IMR-90 (cell line): ENCODE results near the gene EXT2. TPM values are rescaled to one million over a fixed set of nuclear protein-coding genes. Genes with fewer than 3 reads are reported as not detected.

Experiments used
- ATAC-seq: fragments of 200-7000 bp; cut with Tn5 transposase; 2 replicates; pipeline ENCODE4 v1.9.1; 2020; ENCODE audit warnings: low read depth, mild to moderate bottlenecking, moderate library complexity
- BruUV-seq: library from RNA; stranded (reverse); fragments of 400-500 nt; replicated peaks from 2 replicates; lab custom pipeline; 2021; lab: Mats Ljungman, UMichigan
- CTCF ChIA-PET: fragments of 300-600 bp; formaldehyde crosslinking; extraction: SDS; loops from one replicate; lab custom pipeline; 2021; ENCODE audit warnings: antibody characterized with exemption; lab: Yijun Ruan, JAX
- POLR2A ChIA-PET: fragments of 300-600 bp; sonication (Branson Sonifier 250); formaldehyde crosslinking; loops from one replicate; lab custom pipeline; 2022; ENCODE audit warnings: antibody characterized with exemption; ENCODE audit not compliant: unreplicated experiment; lab: Charles Lee
- DNase-seq: peaks from one replicate; pipeline ENCODE4 v3.0.0; 2013
- H2AFZ ChIP-seq: replicated peaks from 2 replicates; pipeline ENCODE3; 2013; ENCODE audit warnings: low read length, mild to moderate bottlenecking; ENCODE audit not compliant: poor library complexity
- H2AK5ac ChIP-seq: 2 replicates; pipeline ENCODE4 v1.6.1; 2013; ENCODE audit warnings: low read depth, low read length, inconsistent platforms
- H2AK9ac ChIP-seq: replicated peaks from 2 replicates; pipeline ENCODE3; 2013; ENCODE audit warnings: mild to moderate bottlenecking, low read depth, low read length, moderate library complexity; ENCODE audit not compliant: poor library complexity
- H2BK120ac ChIP-seq: 2 replicates; pipeline ENCODE4 v1.6.1; 2013; ENCODE audit warnings: low read depth, low read length, inconsistent platforms
- H2BK15ac ChIP-seq: 3 replicates; pipeline ENCODE4 v1.6.1; 2013; ENCODE audit warnings: low read depth, low read length, inconsistent platforms
- H2BK20ac ChIP-seq: 2 replicates; pipeline ENCODE4 v1.6.1; 2013; ENCODE audit warnings: low read depth, mild to moderate bottlenecking, inconsistent platforms, low read length, moderate library complexity
- H2BK5ac ChIP-seq: 2 replicates; pipeline ENCODE4 v1.6.1; 2013; ENCODE audit warnings: mild to moderate bottlenecking, low read depth, low read length, inconsistent platforms; ENCODE audit not compliant: poor library complexity, severe bottlenecking
- H3K14ac ChIP-seq: replicated peaks from 2 replicates; pipeline ENCODE4 v1.6.1; 2013; ENCODE audit warnings: low read depth, low read length, inconsistent platforms
- H3K18ac ChIP-seq: 2 replicates; pipeline ENCODE4 v1.6.1; 2013; ENCODE audit warnings: low read depth, low read length, control low read depth
- H3K23ac ChIP-seq: 2 replicates; pipeline ENCODE4 v1.6.1; 2013; ENCODE audit warnings: low read depth, low read length, inconsistent platforms
- H3K27ac ChIP-seq: 2 replicates; pipeline ENCODE4 v1.5.1; 2013; ENCODE audit warnings: mild to moderate bottlenecking, control low read depth, low read length; ENCODE audit not compliant: insufficient read depth
- H3K27me3 ChIP-seq: 2 replicates; pipeline ENCODE4 v1.6.1; 2013; ENCODE audit warnings: low read length; ENCODE audit not compliant: control insufficient read depth, insufficient read depth
- H3K36me3 ChIP-seq: 2 replicates; pipeline ENCODE4 v1.6.1; 2013; ENCODE audit warnings: low read length, mixed read lengths; ENCODE audit not compliant: control insufficient read depth, insufficient read depth
- H3K4ac ChIP-seq: 2 replicates; pipeline ENCODE4 v1.6.1; 2013; ENCODE audit warnings: low read depth, low read length, inconsistent platforms
- H3K4me1 ChIP-seq: 2 replicates; pipeline ENCODE4 v1.6.1; 2013; ENCODE audit warnings: low read length, mixed read lengths; ENCODE audit not compliant: control insufficient read depth, insufficient read depth
- H3K4me2 ChIP-seq: 2 replicates; pipeline ENCODE4 v1.6.1; 2013; ENCODE audit warnings: low read depth, mild to moderate bottlenecking, control low read depth, low read length, moderate library complexity
- H3K4me3 ChIP-seq: 2 replicates; pipeline ENCODE4 v1.5.1; 2013; ENCODE audit warnings: low read depth, mild to moderate bottlenecking, control low read depth, low read length, moderate library complexity; ENCODE audit not compliant: insufficient read depth
- H3K56ac ChIP-seq: 2 replicates; pipeline ENCODE4 v1.6.1; 2013; ENCODE audit warnings: low read length, inconsistent platforms; ENCODE audit not compliant: insufficient read depth; ENCODE audit errors: extremely low read depth
- H3K79me1 ChIP-seq, 2 experiments: 2 replicates each; pipeline ENCODE4 v1.6.1; 2013; ENCODE audit warnings: low read length in 2 of 2, inconsistent platforms in 1 of 2, low read depth in 1 of 2
- H3K9ac ChIP-seq: 2 replicates; pipeline ENCODE4 v1.6.1; 2013; ENCODE audit warnings: low read depth, low read length, control low read depth
- H3K9me1 ChIP-seq: 2 replicates; pipeline ENCODE4 v1.6.1; 2013; ENCODE audit warnings: low read length, inconsistent platforms; ENCODE audit not compliant: insufficient read depth
- H3K9me3 ChIP-seq: 2 replicates; pipeline ENCODE4 v1.6.1; 2013; ENCODE audit warnings: low read length; ENCODE audit not compliant: control insufficient read depth, insufficient read depth
- H4K20me1 ChIP-seq: 2 replicates; pipeline ENCODE4 v1.6.1; 2013; ENCODE audit warnings: low read length, inconsistent platforms; ENCODE audit not compliant: insufficient read depth
- H4K5ac ChIP-seq: 2 replicates; pipeline ENCODE4 v1.6.1; 2013; ENCODE audit warnings: mild to moderate bottlenecking, low read depth, low read length, control low read depth
- H4K8ac ChIP-seq, 2 experiments: 2 replicates each; pipeline ENCODE4 v1.6.1; 2013; ENCODE audit warnings: low read depth in 2 of 2, low read length in 2 of 2, control low read depth in 1 of 2, inconsistent platforms in 1 of 2
- H4K91ac ChIP-seq: 2 replicates; pipeline ENCODE4 v1.6.1; 2013; ENCODE audit warnings: low read depth, low read length, inconsistent platforms; ENCODE audit not compliant: insufficient read depth
- CEBPB ChIP-seq: IDR thresholded peaks from 2 replicates; pipeline ENCODE4 v1.6.1; 2012; ENCODE audit warnings: low read depth, low read length, improper control_type of control experiment
- WGBS, 2 experiments: methylation state at CpG; one replicate each; pipeline versions ENCODE4 v1.1.5 to v1.1.7; 2013; ENCODE audit warnings: missing lambda C conversion rate in 2 of 2; ENCODE audit not compliant: insufficient read length in 1 of 2; ENCODE audit errors: extremely low coverage in 2 of 2; 5-methylcytosine and 5-hydroxymethylcytosine counted together
- dilution Hi-C: fragments of 300-500 bp; cut with HindIII; formaldehyde crosslinking; loops from one replicate; pipeline ENCODE4 v1.14.3; 2018; ENCODE audit warnings: low sequenced_read_pairs; ENCODE audit not compliant: unreplicated experiment
- in situ Hi-C: fragments of 300-500 bp; cut with MboI; formaldehyde crosslinking; loops from 3 replicates; pipeline ENCODE4 v1.14.3; 2019; ENCODE audit warnings: low sequenced_read_pairs, inconsistent platforms, mixed read lengths
- intact Hi-C: fragments of 100-400 bp; cut with micrococcal nuclease; formaldehyde crosslinking; loops from 2 replicates; pipeline ENCODE4 v1.10.0; 2022
- polyA plus RNA-seq, 3 experiments: library from polyadenylated mRNA; depleted of rRNA; stranded (reverse); fragments of >200 nt; gene quantifications; 2 replicates each; pipeline ENCODE4 v1.2.3, GENCODE V29; 2012; ENCODE audit warnings: low replicate concordance in 1 of 3
- total RNA-seq: library from RNA; depleted of rRNA; stranded (reverse); fragments of >200 nt; gene quantifications from 2 replicates; pipeline ENCODE4 v1.2.3, GENCODE V29; 2012
- TF ChIP-seq, protein P1 (sequence below): fragments of 150-350 bp; IDR thresholded peaks from 2 replicates; pipeline ENCODE4 v1.6.1; 2016; ENCODE audit warnings: low read depth, mild to moderate bottlenecking, low read length, moderate library complexity, borderline replicate concordance

EXT2 gene
- total and polyA plus RNA-seq, 2 of the 4 experiments (the other 2 are of a cell fraction): 75.0 to 85.3 TPM

DNA sequence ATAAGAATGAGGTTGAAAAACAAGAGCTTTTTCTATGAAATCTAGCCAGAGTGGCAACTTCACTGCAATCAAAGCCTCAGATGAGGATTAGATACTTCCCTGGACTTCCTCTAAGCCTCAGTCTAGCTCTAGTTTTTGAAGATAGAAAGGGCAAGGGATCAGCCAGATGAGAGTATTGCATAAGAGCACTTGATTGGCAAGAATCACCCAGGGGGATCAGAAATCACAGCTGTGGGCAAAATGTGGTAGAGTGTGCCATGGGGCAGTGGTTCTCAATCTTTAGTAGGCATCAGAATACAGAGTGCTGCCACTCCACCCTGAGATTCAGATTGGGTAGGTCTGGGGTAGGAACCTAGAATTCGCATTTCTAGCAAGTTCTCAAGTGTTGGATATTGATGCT, 82.4 kb downstream of the EXT2 start:
- Histone ChIP-seq H3K23ac (0 out of 2 replicates have a peak overlapping the region, but pooled peaks have one; percentile 16), H3K4me1 (peaks cover 8% of the 10 kb centered on the region), H3K9me3 (no peaks in the 10 kb centered on the region), H2BK120ac (no peak overlapping the region), H3K4me2 (no peak overlapping the region), H3K9ac (no peak overlapping the region), H2BK5ac (no peak overlapping the region), H3K18ac (no peak overlapping the region), H2AFZ (no peak overlapping the region), H4K91ac (no peak overlapping the region), H3K4me3 (no peak overlapping the region), H4K20me1 (no peaks in the 10 kb centered on the region; the same call in 1 of the 2 replicates), H2AK5ac (no peak overlapping the region), H3K9me1 (peaks cover 8% of the 10 kb centered on the region), H2BK20ac (no peak overlapping the region), H3K27ac (no peak overlapping the region), H4K5ac (no peak overlapping the region), H2BK15ac (no peak overlapping the region), H3K27me3 (no peaks in the 10 kb centered on the region), H2AK9ac (no peak overlapping the region), H3K4ac (no peak overlapping the region), H4K8ac (no peak overlapping the region), H3K56ac (no peak overlapping the region), H3K79me1 (peaks cover 0 to 4% of the 10 kb centered on the region in 2 experiments; a peak in 2 of 4 replicates), H3K14ac (0 out of 2 replicates have a peak overlapping the region, but pooled peaks have one; percentile 9), H3K36me3 (no peaks in the 10 kb centered on the region)
- ChIA-PET CTCF (interaction anchor here (0.9 to 2.8 kb wide), 8 partner anchors 12 to 147 kb away, joined by 3 to 12 read pairs (median 4); no protein-coding TSS in a partner anchor), POLR2A (no interaction called here)
- BruUV-seq: no TSS peak
- no CpG with 5 or more reads among the region's 1 CpG for WGBS, 2 experiments
- dilution Hi-C loops: no loop called here
- ATAC-seq (no peak), DNase-seq (no peak)
- intact Hi-C loops: loop anchor here (5.0 kb wide), 1 partner anchor 359 kb away; no protein-coding TSS in a partner anchor
- in situ Hi-C loops: no loop called here
- TF ChIP-seq, protein P1, sequence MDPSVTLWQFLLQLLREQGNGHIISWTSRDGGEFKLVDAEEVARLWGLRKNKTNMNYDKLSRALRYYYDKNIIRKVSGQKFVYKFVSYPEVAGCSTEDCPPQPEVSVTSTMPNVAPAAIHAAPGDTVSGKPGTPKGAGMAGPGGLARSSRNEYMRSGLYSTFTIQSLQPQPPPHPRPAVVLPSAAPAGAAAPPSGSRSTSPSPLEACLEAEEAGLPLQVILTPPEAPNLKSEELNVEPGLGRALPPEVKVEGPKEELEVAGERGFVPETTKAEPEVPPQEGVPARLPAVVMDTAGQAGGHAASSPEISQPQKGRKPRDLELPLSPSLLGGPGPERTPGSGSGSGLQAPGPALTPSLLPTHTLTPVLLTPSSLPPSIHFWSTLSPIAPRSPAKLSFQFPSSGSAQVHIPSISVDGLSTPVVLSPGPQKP: no peak
- TF ChIP-seq CEBPB: peak; percentile 52
